H1 (cell line): ENCODE results near the gene TBC1D32. TPM values are rescaled to one million over a fixed set of nuclear protein-coding genes. Genes with fewer than 3 reads are reported as not detected.

Experiments
- CTCF ChIA-PET: fragments of 300-600 bp; sonication (Branson Sonifier 250); formaldehyde crosslinking; loops from one replicate; lab custom pipeline; 2021; ENCODE audit not compliant: partially characterized antibody; lab: Charles Lee
- POLR2A ChIA-PET: fragments of 300-600 bp; sonication (Branson Sonifier 250); formaldehyde crosslinking; loops from one replicate; lab custom pipeline; 2021; ENCODE audit warnings: inconsistent platforms; ENCODE audit not compliant: partially characterized antibody; lab: Charles Lee
- DNase-seq, 2 experiments: peaks; one replicate each; pipeline versions ENCODE4 v3.0.0 to v3.0.0-alpha.2; 2010 to 2022; ENCODE audit warnings: low spot score in 2 of 2, low read depth in 1 of 2, mixed read lengths in 1 of 2
- FAIRE-seq: peaks from 2 replicates; lab custom pipeline; 2011; peaks lifted over from hg19 to GRCh38; lab: Jason Lieb, UNC
- H2AFZ ChIP-seq: 2 replicates; pipeline ENCODE4 v1.8.1; 2012; ENCODE audit warnings: low read length, inconsistent platforms
- H2AK5ac ChIP-seq: 2 replicates; pipeline ENCODE4 v1.6.1; 2013; ENCODE audit warnings: low read depth, low read length
- H2BK120ac ChIP-seq: replicated peaks from 2 replicates; pipeline ENCODE3; 2013; ENCODE audit warnings: low read depth, low read length, inconsistent platforms
- H2BK12ac ChIP-seq: 2 replicates; pipeline ENCODE4 v1.6.1; 2013; ENCODE audit warnings: low read depth, low read length
- H2BK15ac ChIP-seq: 2 replicates; pipeline ENCODE4 v1.6.1; 2013; ENCODE audit warnings: low read length
- H2BK20ac ChIP-seq: 2 replicates; pipeline ENCODE4 v1.6.1; 2013; ENCODE audit warnings: low read length
- H2BK5ac ChIP-seq: 2 replicates; pipeline ENCODE4 v1.6.1; 2013; ENCODE audit warnings: low read depth, low read length
- H3K14ac ChIP-seq: 2 replicates; pipeline ENCODE4 v1.6.1; 2013; ENCODE audit warnings: inconsistent platforms; ENCODE audit not compliant: insufficient read length
- H3K18ac ChIP-seq: 2 replicates; pipeline ENCODE4 v1.6.1; 2013; ENCODE audit warnings: low read length; ENCODE audit errors: extremely low read depth
- H3K23ac ChIP-seq: 2 replicates; pipeline ENCODE4 v1.6.1; 2013; ENCODE audit warnings: inconsistent platforms; ENCODE audit not compliant: insufficient read length
- H3K23me2 ChIP-seq: 2 replicates; pipeline ENCODE4 v1.6.1; 2013; ENCODE audit warnings: low read depth, low read length
- H3K27ac ChIP-seq: 2 replicates; pipeline ENCODE4 v1.6.1; 2011; ENCODE audit warnings: low read depth, low read length, inconsistent platforms
- H3K27me3 ChIP-seq, 4 experiments: replicated peaks in 1 of 4; 1 replicate in 1 of 4; 2 replicates in 3 of 4; pipeline versions ENCODE4 v1.6.1 to v1.8.1; 2011 to 2013; ENCODE audit warnings: low read length in 3 of 4, mild to moderate bottlenecking in 3 of 4, inconsistent platforms in 2 of 4, mixed read lengths in 2 of 4, moderate library complexity in 1 of 4; ENCODE audit not compliant: control insufficient read depth in 3 of 4, insufficient read depth in 3 of 4; ENCODE audit errors: extremely low read depth in 1 of 4
- H3K36me3 ChIP-seq, 4 experiments: 2 replicates each; pipeline versions ENCODE4 v1.6.1 to v1.8.1; 2011 to 2013; ENCODE audit warnings: mild to moderate bottlenecking in 4 of 4, low read length in 3 of 4, moderate library complexity in 2 of 4, control low read depth in 1 of 4, inconsistent platforms in 1 of 4; ENCODE audit not compliant: insufficient read depth in 4 of 4, control insufficient read depth in 2 of 4
- H3K4ac ChIP-seq: replicated peaks from 2 replicates; pipeline ENCODE3; 2013; ENCODE audit warnings: low read length, low read depth, mixed read lengths, inconsistent platforms; ENCODE audit not compliant: insufficient read length
- H3K4me1 ChIP-seq, 4 experiments: replicated peaks in 1 of 4; 1 replicate in 1 of 4; 2 replicates in 3 of 4; pipeline versions ENCODE4 v1.6.1 to v1.8.1; 2011 to 2013; ENCODE audit warnings: low read length in 3 of 4, inconsistent platforms in 2 of 4, mixed read lengths in 1 of 4; ENCODE audit not compliant: insufficient read depth in 4 of 4, control insufficient read depth in 3 of 4
- H3K4me2 ChIP-seq, 2 experiments: 2 replicates each; pipeline versions ENCODE4 v1.6.1 to v1.8.1; 2011 to 2013; ENCODE audit warnings: low read depth in 2 of 2, low read length in 2 of 2, control low read depth in 1 of 2, inconsistent platforms in 1 of 2, mild to moderate bottlenecking in 1 of 2; ENCODE audit not compliant: insufficient read depth in 1 of 2
- H3K4me3 ChIP-seq, 4 experiments: fragments of 200-600, 300-600 bp in 1 of 4; sonication (generic), shearing (Covaris generic), sonication (Bioruptor Twin) in 1 of 4; 2 replicates each; pipeline versions ENCODE4 v1.5.1 to v1.8.1; 2011 to 2016; ENCODE audit warnings: low read length in 4 of 4, low read depth in 3 of 4, control low read depth in 2 of 4, inconsistent platforms in 2 of 4, mild to moderate bottlenecking in 2 of 4, mixed read lengths in 1 of 4, moderate library complexity in 1 of 4; ENCODE audit not compliant: insufficient read depth in 2 of 4; ENCODE audit errors: extremely low read depth in 1 of 4
- H3K56ac ChIP-seq: replicated peaks from 2 replicates; pipeline ENCODE3; 2013; ENCODE audit warnings: low read depth, mild to moderate bottlenecking, mixed read lengths, low read length, inconsistent platforms; ENCODE audit not compliant: insufficient read length
- H3K79me1 ChIP-seq: 2 replicates; pipeline ENCODE4 v1.6.1; 2013; ENCODE audit warnings: low read depth, low read length, control low read depth
- H3K79me2 ChIP-seq, 2 experiments: 2 replicates each; pipeline versions ENCODE4 v1.6.1 to v1.8.1; 2012 to 2013; ENCODE audit warnings: low read length in 2 of 2, mild to moderate bottlenecking in 2 of 2, inconsistent platforms in 1 of 2; ENCODE audit not compliant: insufficient read depth in 2 of 2, control insufficient read depth in 1 of 2
- H3K9ac ChIP-seq, 4 experiments: replicated peaks in 1 of 4; 1 replicate in 1 of 4; 2 replicates in 3 of 4; pipeline versions ENCODE4 v1.6.1 to v1.8.1; 2011 to 2013; ENCODE audit warnings: low read depth in 3 of 4, low read length in 3 of 4, control low read depth in 2 of 4, mild to moderate bottlenecking in 2 of 4, moderate library complexity in 2 of 4, inconsistent platforms in 1 of 4; ENCODE audit errors: extremely low read depth in 1 of 4
- H3K9me3 ChIP-seq, 2 experiments: 2 replicates each; pipeline versions ENCODE4 v1.6.1 to v1.8.1; 2012 to 2013; ENCODE audit warnings: mild to moderate bottlenecking in 2 of 2, moderate library complexity in 2 of 2, control low read depth in 1 of 2, inconsistent platforms in 1 of 2, low read depth in 1 of 2, low read length in 1 of 2, mixed read lengths in 1 of 2; ENCODE audit not compliant: insufficient read depth in 2 of 2
- H4K20me1 ChIP-seq, 2 experiments: replicated peaks in 1 of 2; 2 replicates each; pipeline versions ENCODE3 to v1.8.1; 2011 to 2013; ENCODE audit warnings: inconsistent platforms in 2 of 2, low read length in 2 of 2, mild to moderate bottlenecking in 1 of 2; ENCODE audit not compliant: insufficient read depth in 2 of 2, control insufficient read depth in 1 of 2
- H4K5ac ChIP-seq: 2 replicates; pipeline ENCODE4 v1.6.1; 2013; ENCODE audit warnings: low read length, low read depth, mixed read lengths, inconsistent platforms; ENCODE audit not compliant: insufficient read length
- H4K8ac ChIP-seq: 2 replicates; pipeline ENCODE4 v1.8.0; 2013; ENCODE audit warnings: mild to moderate bottlenecking, moderate library complexity, low read length, inconsistent platforms; ENCODE audit not compliant: insufficient read depth; ENCODE audit errors: extremely low read depth
- H4K91ac ChIP-seq: replicated peaks from 2 replicates; pipeline ENCODE3; 2013; ENCODE audit warnings: low read length, mixed read lengths, inconsistent platforms; ENCODE audit not compliant: insufficient read length
- ASH2L ChIP-seq: fragments of 200-600, 300-600 bp; sonication (generic); IDR thresholded peaks from one replicate; pipeline ENCODE4 v1.7.1; 2017; ENCODE audit warnings: low read length
- BRCA1 ChIP-seq: IDR thresholded peaks from 2 replicates; pipeline ENCODE4 v1.6.1; 2012; ENCODE audit warnings: low read depth, low read length, improper control_type of control experiment
- JUN ChIP-seq: IDR thresholded peaks from 2 replicates; pipeline ENCODE4 v1.6.1; 2011; ENCODE audit warnings: low read depth, mild to moderate bottlenecking, improper control_type of control experiment, low read length
- PHF8 ChIP-seq: fragments of 200-600 bp; sonication (generic); conservative IDR thresholded peaks from 2 replicates; pipeline ENCODE4 v1.7.1; 2012; ENCODE audit warnings: low read depth, mild to moderate bottlenecking, inconsistent platforms, low read length, moderate library complexity
- RAD21 ChIP-seq, 2 experiments: IDR thresholded peaks in 1 of 2; conservative IDR thresholded peaks in 1 of 2; 2 replicates each; pipeline ENCODE4 v1.6.1; 2011; ENCODE audit warnings: low read depth in 2 of 2, low read length in 2 of 2, improper control_type of control experiment in 1 of 2, inconsistent platforms in 1 of 2, mild to moderate bottlenecking in 1 of 2, moderate library complexity in 1 of 2
- RXRA ChIP-seq: IDR thresholded peaks from 2 replicates; pipeline ENCODE4 v1.6.1; 2011; ENCODE audit warnings: low read depth, mild to moderate bottlenecking, low read length, moderate library complexity; ENCODE audit not compliant: insufficient read depth
- SAP30 ChIP-seq: fragments of 300-600 bp; sonication (generic); IDR thresholded peaks from 2 replicates; pipeline ENCODE4 v1.7.1; 2012; ENCODE audit warnings: low read length, moderate library complexity, mild to moderate bottlenecking, inconsistent platforms; ENCODE audit not compliant: insufficient read depth, insufficient replicate concordance
- SIRT6 ChIP-seq: IDR thresholded peaks from one replicate; pipeline ENCODE4 v1.7.1; 2012; ENCODE audit warnings: low read length, inconsistent platforms
- SP2 ChIP-seq: IDR thresholded peaks from 2 replicates; pipeline ENCODE4 v1.6.1; 2012; ENCODE audit warnings: mild to moderate bottlenecking, low read length, inconsistent platforms
- SUZ12 ChIP-seq: fragments of 200-600 bp; sonication (generic); IDR thresholded peaks from 2 replicates; pipeline ENCODE4 v1.6.1; 2012; ENCODE audit warnings: mild to moderate bottlenecking, inconsistent platforms, low read length, moderate library complexity, mixed read lengths
- polyA plus RNA-seq, 7 experiments: library from polyadenylated mRNA; depleted of rRNA in 3 of 7; stranded (reverse) in 5 of 7; unstranded in 2 of 7; fragments of >200 nt in 5 of 7; fragments of 200-250 nt in 2 of 7; gene quantifications; 1 replicate in 5 of 7; 2 replicates in 1 of 7; 4 replicates in 1 of 7; pipeline versions ENCODE4 v1.2.1 to v1.2.3, GENCODE V29; 2011 to 2013; ENCODE audit warnings: missing spikeins in 2 of 7, mixed read lengths in 2 of 7
- total RNA-seq: library from RNA; stranded (reverse); fragmentation: NEBNext Ultra II Directional; extraction: Animal tissue kit (Norgen Biotek cat#: 25700); gene quantifications from 2 replicates; pipeline ENCODE4 v1.2.1, GENCODE V29; 2021
- TF ChIP-seq, protein P1 (sequence below): IDR thresholded peaks from 2 replicates; pipeline ENCODE4 v1.6.1; 2011; ENCODE audit warnings: low read depth, mild to moderate bottlenecking, low read length; ENCODE audit not compliant: insufficient read depth

The TBC1D32 gene
- total and polyA plus RNA-seq, 2 of the 8 experiments (the other 6 are each of a cell fraction or from before 2014, with no cell fraction given) = 5.3 to 7.1 TPM

DNA sequence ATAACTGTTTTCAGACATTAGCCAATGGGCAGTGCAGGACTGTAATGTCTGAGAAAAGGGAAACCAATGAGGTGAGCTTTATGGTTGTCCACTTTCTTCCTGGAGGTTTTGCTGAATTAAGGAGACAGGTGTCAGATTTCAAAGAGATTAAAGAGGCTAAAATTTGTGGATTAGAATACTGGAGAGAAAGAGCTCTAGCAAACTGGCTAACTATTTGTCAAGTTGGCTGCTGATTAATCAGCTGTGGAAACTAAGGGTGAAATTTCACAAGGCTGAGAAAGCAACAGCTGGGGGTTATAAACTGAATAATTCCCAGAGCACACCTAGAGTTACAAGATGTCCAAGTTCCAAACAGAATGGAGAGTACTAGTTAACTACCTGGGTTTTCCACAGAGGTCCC is 198.9 kb downstream of the TBC1D32 start:
- H3K4me1 ChIP-seq = no peaks in the 10 kb centered on the region
- CTCF ChIA-PET = no interaction called here
- no peak overlapping the region for H3K18ac ChIP-seq

More for the DNA sequence above, 198.9 kb downstream of the TBC1D32 start:
- Histone ChIP-seq H3K56ac (no peak overlapping the region), H2BK120ac (no peak overlapping the region), H3K23me2 (no peaks in the 10 kb centered on the region), H2BK15ac (no peak overlapping the region), H3K14ac (no peak overlapping the region), H4K20me1 (no peaks in the 10 kb centered on the region), H3K4me2 (no peak overlapping the region), H3K23ac (no peak overlapping the region), H4K8ac (no peak overlapping the region), H4K91ac (no peak overlapping the region), H3K27ac (no peak overlapping the region), H2AK5ac (no peak overlapping the region), H3K79me2 (no peaks in the 10 kb centered on the region), H4K5ac (no peak overlapping the region), H2BK12ac (no peak overlapping the region), H2BK5ac (no peak overlapping the region), H3K9ac (no peak overlapping the region), H2AFZ (no peak overlapping the region), H3K4ac (no peak overlapping the region), H3K79me1 (no peaks in the 10 kb centered on the region), H3K9me3 (no peaks in the 10 kb centered on the region), H3K36me3 (no peaks in the 10 kb centered on the region), H3K4me3 (no peak overlapping the region), H2BK20ac (no peak overlapping the region), H3K27me3 (no peaks in the 10 kb centered on the region)
- no peak for TF ChIP-seq JUN
- TF ChIP-seq, protein P1, sequence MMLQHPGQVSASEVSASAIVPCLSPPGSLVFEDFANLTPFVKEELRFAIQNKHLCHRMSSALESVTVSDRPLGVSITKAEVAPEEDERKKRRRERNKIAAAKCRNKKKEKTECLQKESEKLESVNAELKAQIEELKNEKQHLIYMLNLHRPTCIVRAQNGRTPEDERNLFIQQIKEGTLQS = no peak
- TF ChIP-seq SAP30 = no peak
- no peak for TF ChIP-seq ASH2L
- no peak for TF ChIP-seq RXRA
- TF ChIP-seq PHF8 = no peak
- no peak for TF ChIP-seq BRCA1
- no peak for TF ChIP-seq RAD21 (IDR thresholded peaks at IDR 0.05 in 1 of 2, conservative IDR thresholded peaks at IDR 0.05 in 1 of 2; ENCODE audit: low read depth in 2 of 2, low read length in 2 of 2)
- no peak for TF ChIP-seq SIRT6
- no peak for TF ChIP-seq SP2
- TF ChIP-seq SUZ12 = no peak
- DNase-seq = no peak
- POLR2A ChIA-PET = no interaction called here
- no peak for FAIRE-seq
